Ramos (cell line): ENCODE data around the gene FLACC1.
"Not testable (repeated sequence)": the region's sequence is repeated elsewhere in the genome, so short reads cannot be mapped to it uniquely, and the experiment has no call there.

ENCODE experiments used
- in situ Hi-C: fragments of 300-500 bp; cut with MboI; formaldehyde crosslinking; loops from one replicate; pipeline ENCODE4 v1.14.3; 2022; ENCODE audit warnings: low sequenced_read_pairs; ENCODE audit not compliant: unreplicated experiment

Gene FLACC1

GRCh38 chr2:201357221-201357620, at the start of gene FLACC1:
TSS of gene FLACC1 (minus strand) at chr2:201357345. CDS start at chr2:201351404, 5,941 bp downstream.
- in situ Hi-C loops: no loop called here

DNA sequence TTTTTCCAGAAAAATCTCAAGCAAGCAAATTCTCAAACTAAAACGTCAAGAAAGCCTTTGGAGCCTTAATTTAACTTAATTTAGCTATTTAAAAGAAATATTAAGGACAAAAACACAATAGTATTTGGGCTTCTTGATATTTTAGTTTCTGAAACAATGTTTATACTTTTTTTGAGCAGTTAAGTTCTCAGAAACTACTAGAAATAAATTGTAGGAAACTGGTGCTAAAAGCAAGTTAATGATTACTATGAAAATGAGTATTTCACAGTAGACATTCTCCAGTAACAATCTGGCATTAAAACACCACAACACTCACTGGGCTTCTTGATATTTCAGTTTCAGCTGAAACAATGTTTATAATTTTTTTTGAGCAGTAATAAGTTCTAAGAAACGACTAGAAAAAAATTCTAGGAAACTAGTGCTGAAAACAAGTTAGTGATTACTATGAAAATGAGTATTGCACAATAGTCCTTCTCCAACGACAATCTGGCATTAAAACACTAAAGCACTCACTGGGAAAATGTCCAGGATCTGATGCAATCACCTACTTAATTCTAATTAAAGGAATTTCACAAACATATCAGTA, 49.0 kb upstream of the FLACC1 start:
- in situ Hi-C loops: no loop called here

- in situ Hi-C loops: no loop called here
These were observed 47.6 kb upstream of the FLACC1 start for GRCh38 chr2:201404699-201405280.

DNA sequence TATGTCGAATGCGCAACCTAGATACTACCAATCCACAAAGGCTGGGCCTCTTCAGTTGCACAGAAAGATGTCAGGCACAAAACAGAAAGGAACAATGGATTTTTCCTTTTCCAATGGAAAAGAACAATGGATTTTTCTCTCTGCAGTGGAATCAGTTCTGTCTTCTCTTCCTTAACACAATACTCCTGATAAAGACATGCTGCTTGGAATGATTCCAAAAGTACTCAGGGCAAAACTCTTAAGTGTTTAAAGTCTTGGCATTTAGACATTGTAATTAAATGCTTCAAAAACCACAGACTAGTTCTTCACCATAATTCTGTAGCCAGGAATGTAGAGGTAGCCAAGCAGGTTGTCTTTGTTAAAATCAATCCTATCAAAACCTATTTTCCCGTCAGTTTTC, 46.7 kb upstream of the FLACC1 start:
- in situ Hi-C loops: no loop called here

DNA sequence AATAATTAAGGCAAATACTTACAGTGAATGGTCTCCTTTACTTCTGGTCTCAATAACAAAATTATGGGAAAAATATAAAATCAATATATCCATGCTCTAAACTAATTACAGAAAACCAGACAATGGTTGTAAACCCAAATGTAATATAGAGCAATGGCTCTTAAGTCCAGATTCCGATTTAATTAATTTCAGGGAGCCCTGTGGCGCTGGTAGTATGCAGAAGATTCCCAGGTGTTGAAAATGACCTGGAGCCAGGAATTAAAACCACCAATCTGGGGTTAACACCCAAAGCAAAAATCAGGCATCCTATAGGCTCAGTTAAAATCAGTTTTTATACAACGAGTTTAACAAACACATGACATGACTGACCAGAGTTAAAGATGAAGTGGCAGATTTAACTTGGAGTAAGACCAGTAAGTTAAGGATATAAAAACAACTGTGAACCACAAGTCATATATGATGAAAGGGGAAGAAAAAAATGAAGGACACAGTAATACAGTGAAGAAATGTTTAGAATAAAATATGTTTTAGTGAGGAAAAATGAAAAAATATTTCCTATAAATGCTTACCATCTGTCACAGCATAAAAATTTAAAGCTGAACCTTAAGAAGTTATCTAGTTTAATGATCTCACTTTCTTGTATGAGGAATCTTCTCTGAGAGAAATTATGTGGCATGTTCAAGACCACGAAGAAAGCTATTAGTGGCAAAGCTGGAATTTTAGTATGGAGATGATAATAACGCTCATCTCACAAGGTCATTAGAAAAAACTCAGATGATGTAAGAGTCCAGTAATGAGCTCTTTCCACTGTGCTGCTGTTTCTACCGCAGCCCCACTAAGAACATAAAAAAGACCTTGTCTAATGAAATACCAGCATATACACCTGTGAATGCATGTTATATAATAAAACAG, 45.8 kb upstream of the FLACC1 start:
- in situ Hi-C loops: no loop called here

DNA sequence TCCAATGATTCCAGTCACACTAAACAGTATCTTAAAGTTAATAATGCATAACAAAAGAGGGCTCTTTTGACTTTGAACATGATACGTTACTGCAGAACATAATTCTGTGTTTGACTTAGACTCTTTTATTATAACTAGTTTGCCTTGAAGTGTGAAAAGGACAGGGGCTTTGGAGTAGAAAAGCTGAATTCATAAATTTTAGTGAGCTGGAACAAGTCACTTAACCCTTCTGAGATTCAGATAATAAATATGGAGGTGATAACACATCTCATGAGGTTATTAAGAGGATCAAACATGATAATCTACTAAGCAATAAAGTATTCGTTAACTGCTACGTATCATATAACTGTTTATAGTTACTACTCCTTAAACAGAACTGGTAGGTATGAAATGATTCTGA, 44.7 kb upstream of the FLACC1 start:
- in situ Hi-C loops: no loop called here

DNA sequence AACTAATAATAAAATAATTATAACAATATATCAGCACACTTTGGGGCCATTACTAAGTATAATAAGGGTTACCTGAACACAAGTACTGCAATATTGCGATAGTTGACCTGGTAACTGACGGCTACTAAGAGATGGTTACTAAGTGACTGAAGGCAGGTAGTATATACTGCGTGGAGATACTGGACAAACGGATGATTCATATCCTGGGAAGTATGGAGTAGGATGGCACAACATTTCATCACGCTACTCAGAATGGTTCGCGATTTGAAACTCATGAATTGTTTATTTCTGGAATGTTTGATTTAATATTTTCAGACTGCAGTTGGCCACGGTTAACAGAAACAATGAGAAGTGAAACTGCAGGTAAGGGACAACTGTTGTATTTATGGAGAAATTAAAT, 39.5 kb upstream of the FLACC1 start:
- in situ Hi-C loops: no loop called here

DNA sequence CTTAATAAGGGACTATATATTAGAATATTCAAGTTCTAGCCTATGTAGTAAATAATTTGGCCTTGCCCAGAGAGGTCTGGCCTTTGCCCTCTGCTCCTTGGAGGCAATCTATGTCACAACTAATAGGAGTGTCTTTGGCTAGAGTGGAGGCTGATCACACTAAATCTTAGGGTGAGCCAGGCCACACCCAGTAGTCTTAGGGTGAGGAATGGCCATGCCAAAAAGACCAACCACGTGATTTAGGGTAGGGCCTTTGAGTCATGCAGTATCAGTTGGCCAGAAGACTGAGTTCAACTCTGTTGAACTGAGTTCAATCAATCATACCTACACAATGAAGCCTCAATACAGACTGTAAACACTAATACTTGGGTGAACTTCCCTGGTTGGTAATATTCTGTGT, 26.0 kb upstream of the FLACC1 start:
- in situ Hi-C loops: no loop called here

DNA sequence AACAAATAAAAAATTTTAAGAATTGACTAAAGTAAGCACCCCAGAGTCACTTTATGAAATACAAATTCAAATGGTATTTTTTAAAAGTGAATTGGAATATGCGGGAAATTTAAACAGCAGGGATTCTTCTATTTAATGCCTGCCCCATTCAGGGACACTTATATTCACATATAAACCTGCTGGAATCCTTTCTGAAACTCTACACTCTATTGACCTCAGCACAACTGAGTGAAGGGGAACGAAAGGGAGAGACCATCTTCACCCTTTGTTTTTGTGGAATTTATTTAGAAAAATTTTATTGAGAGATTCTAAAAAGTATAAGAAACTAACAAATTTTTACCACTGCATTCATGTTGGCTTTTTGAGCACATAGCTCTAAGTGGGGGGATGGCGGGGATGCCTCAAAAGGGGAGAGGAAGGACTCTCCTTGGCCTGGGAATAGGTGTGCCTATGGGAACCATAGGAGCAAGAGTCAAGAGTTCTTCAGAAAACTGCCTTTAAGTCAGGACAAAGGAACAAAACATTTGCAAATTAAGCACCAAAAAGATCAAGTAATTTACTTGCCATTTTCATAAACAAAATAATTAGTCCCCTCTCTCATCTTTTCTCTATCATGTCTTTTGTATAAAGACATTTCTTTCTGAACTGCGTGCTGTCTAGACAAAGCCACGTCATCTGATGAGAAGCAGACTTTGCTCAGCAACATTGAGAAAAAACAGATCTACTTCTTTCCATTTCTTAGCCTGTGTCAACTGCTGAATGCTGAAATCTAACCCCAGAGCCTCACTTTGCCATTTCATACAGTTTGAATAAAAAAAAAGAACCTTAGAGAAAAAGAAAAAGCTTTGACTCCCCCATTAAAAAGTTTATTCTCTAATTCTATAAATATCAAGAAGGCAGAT, 21.6 kb upstream of the FLACC1 start:
- in situ Hi-C loops: no loop called here

DNA sequence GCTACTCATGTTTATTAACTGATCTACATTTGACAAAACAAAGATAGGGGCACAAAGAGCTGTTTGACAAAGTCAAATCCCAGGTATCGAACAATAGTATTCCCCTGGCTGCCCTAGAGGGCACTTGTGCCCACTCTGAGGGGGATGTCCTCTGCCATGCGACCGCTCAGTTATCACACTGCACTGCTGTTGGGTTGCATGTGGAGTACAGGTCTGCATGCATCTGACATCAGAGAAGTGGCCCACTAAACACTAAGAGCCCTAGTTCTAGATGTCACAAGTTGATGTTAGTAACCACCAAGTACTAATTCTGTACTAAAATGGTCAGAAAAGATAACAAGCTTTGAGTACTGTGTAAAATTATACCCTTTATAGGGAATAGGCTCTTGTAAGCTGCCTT, 20.1 kb upstream of the FLACC1 start:
- in situ Hi-C loops: no loop called here

DNA sequence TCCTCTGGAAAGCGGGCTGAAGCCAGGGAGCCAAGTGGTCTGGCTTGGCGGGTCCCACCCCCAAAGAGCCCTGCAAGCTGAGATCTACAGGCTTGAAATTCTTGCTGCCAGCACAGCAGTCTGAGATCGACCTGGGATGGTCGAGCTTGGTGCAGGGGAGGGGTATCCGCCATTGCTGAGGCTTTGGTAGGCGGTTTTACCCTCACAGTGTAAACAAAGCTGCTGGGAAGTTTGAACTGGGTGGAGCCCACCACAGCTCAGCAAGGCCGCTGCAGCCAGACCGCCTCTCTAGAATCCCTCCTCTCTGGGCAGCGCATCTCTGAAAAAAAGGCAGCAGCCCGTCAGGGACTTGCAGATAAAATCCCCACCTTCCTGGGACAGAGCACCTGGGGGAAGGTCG, 12.6 kb upstream of the FLACC1 start:
- in situ Hi-C loops: no loop called here

DNA sequence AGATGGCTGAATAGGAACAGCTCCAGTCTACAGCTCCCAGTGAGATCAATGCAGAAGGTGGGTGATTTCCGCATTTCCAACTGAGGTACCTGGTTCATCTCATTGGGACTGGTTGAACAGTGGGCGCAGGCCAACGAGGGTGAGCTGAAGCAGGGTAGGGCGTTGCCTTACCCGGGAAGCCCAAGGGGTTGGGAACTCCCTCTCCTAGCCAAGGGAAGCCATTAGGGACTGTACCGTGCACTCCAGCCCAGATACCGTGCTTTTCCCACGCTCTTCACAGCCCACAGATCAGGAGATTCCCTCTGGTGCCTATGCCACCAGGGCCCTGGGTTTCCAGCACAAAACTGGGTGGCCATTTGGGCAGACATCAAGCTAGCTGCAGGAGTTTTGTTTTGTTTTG, 12.2 kb upstream of the FLACC1 start:
- in situ Hi-C loops: not testable (repeated sequence)

DNA sequence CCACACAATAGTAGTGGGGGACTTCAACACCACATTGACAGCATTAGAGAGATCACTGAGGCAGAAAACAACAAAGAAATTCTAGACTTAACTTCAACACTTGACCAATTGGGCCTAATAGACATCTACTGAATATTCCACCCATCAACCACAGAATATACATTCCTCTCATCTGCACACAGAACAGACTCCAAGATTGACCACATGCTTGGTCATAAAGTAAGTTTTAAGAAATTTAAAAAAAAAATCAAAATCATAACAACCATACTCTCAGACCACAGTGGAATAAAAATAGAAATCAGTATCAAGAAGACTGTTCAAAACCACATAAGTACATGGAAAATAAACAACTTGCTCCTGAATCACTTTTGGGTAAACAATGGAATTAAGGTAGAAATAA, 9.0 kb upstream of the FLACC1 start:
- in situ Hi-C loops: no loop called here

DNA sequence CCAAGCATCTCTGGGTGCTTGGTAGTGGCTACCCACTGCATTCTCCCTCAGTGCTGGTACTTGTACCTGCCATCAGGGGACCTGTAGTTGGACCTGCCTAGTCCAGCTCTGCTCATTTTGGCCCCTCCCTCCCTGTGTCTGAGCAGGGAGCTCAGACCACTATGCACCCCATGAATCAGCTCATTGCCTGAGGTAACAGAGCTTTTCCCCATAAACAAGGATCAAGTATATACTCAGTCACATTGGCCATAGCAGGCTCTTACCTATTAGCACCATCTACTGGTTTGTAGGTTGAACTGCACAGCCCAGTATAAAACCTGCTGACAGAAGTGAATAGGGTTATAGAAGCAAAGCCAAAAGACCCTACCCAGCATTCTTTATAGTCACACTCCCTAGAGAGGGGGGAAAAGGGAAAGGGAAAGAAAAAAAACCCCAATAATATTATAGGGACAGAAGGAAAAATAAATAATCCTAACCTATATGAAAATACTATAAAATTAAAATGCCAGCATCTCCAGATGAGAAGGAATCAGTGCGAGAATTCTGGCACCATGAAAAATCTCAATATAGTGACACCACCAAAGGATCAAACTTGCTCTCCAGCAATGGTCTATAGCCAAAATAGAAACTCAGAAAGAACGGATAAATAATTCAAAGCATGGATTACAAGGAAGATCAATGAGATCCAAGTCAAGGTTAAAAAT, 6.9 kb upstream of the FLACC1 start:
- in situ Hi-C loops: loop anchor here (5.0 kb wide), 1 partner anchor 122 kb away; no protein-coding TSS in a partner anchor

DNA sequence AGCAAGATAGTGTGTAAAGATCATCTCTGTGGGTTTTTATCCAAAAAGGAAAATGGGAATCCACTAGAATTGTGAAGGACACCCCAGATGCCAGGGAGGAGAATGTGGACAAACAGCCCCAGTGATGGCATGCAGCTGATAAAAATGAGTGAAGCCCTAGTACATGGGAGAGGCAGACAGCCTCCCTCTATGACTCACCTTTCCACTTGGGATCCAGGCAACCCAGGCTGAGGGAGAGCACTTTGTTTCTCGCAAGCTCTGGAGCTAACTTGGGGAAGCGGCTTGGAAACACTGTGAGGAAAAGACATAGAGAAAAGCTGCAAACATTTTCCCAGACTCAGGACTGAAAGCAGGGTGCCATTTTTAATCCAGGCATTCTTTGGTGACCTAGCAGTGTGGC, 5.3 kb upstream of the FLACC1 start:
- in situ Hi-C loops: loop anchor here (5.0 kb wide), 1 partner anchor 120 kb away; no protein-coding TSS in a partner anchor

DNA sequence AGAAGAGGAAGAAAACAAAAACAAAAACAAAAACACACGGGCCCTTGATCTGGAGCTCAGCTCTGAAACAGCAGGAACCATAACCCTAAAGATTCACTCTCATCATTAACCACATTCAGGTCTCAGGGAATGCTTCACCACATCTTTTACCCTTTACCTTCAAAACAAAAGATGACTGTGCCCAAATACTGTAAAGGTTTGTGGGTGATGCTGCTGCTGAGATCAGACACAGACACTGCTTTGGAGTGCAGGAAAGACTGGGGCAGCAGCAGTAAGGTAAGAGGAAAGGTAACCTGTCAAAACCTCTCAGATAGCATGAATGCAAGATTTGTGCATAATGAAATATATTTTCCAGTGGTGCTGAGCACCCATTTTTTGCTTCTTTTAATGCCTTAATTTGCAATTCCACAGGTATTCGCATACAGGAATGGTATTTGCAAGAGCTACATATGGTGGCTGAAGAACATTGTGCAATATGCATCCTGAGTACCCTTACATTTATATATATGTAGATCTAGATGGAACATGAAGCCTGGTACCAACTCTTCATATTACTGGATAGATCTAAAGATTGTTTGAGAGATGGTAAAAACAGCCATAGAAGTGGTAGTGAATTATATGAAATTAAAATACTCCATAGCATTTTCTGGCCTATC, 4.1 kb upstream of the FLACC1 start:
- in situ Hi-C loops: loop anchor here (5.0 kb wide), 1 partner anchor 119 kb away; no protein-coding TSS in a partner anchor

DNA sequence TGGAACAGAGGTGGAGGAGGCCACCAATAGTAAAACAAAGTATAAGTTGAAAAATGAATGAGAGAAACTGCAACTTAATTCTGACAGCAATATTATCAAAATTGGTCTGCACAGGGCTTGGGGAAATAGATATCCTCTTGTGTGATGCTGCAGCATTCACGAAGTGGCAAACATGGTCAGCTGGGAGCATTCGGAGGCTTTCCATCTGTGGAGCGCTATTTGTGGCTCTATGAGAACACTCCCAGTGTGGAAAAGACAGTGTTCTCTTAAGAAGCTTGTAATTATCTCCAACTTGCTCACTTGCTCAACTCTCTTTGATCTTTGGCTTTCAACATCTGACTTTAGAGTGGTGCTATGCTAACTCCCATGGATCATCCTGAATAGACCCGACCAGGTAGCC, 3.1 kb upstream of the FLACC1 start:
- in situ Hi-C loops: loop anchor here (5.0 kb wide), 1 partner anchor 118 kb away; no protein-coding TSS in a partner anchor

GRCh38 chr2:201358684-201359083, 1.5 kb upstream of the FLACC1 start:
- in situ Hi-C loops: no loop called here

- in situ Hi-C loops: no loop called here
These were observed 4.0 kb downstream of the FLACC1 start for GRCh38 chr2:201353116-201353515.
